ENCODE results near the gene DNAJB1. TPM values are rescaled to one million over a fixed set of nuclear protein-coding genes. Genes with fewer than 3 reads are reported as not detected.
"Not testable (repeated sequence)": the region's sequence is repeated elsewhere in the genome, so short reads cannot be mapped to it uniquely, and the experiment has no call there.

Gene DNAJB1
- 39.1 TPM for total RNA-seq

GRCh38 chr19:14517840-14518505 is at the start of gene DNAJB1:
Gene DNAJB1, minus strand, starts transcription at chr19:14518397. Its CDS starts 48 bp downstream, at chr19:14518349.
- Histone ChIP-seq H3K4me3 (ENCODE audit: low read length in 3 of 3) (peak within 1 kb of the TSS; percentile 89 to 96 (median 95)), H3K4me1 (ENCODE audit: control insufficient read depth in 3 of 3, insufficient read depth in 3 of 3, low read length in 3 of 3) (peaks cover 40 to 52% (median 47%) of the 10 kb centered on the region in 3 donors), H3K27me3 (ENCODE audit: control insufficient read depth in 3 of 3, insufficient read depth in 3 of 3, low read length in 3 of 3) (no peaks in the 10 kb centered on the region), H3K27ac (ENCODE audit: low read depth, low read length) (peak within 1 kb of the TSS; percentile 99), H3K9ac (ENCODE audit: low read depth in 1 of 3, low read length in 3 of 3) (peak within 1 kb of the TSS; percentile 97 to 100 (median 99)), H3K36me3 (ENCODE audit: control insufficient read depth in 3 of 3, insufficient read depth in 3 of 3, low read length in 3 of 3) (peaks cover 25 to 33% (median 31%) of the 10 kb centered on the region in 3 donors), H3K9me3 (ENCODE audit: control insufficient read depth in 3 of 3, low read length in 3 of 3) (no peaks in the 10 kb centered on the region)

- H3K36me3 ChIP-seq (ENCODE audit: control insufficient read depth in 3 of 3, insufficient read depth in 3 of 3, low read length in 3 of 3): peaks cover 21 to 27% (median 23%) of the 10 kb centered on the region in 3 donors
Observed at GRCh38 chr19:14567079-14567478, 48.9 kb upstream of the DNAJB1 start.

GRCh38 chr19:14566712-14567077 is 48.5 kb upstream of the DNAJB1 start:
- Histone ChIP-seq H3K36me3 (ENCODE audit: control insufficient read depth in 3 of 3, insufficient read depth in 3 of 3, low read length in 3 of 3) (peaks cover 21 to 27% (median 23%) of the 10 kb centered on the region in 3 donors), H3K27me3 (ENCODE audit: control insufficient read depth in 3 of 3, insufficient read depth in 3 of 3, low read length in 3 of 3) (no peaks in the 10 kb centered on the region), H3K4me1 (ENCODE audit: control insufficient read depth in 3 of 3, insufficient read depth in 3 of 3, low read length in 3 of 3) (peaks cover 31 to 48% (median 37%) of the 10 kb centered on the region in 3 donors), H3K4me3 (ENCODE audit: low read length in 3 of 3) (no peak overlapping the region), H3K9ac (ENCODE audit: low read depth in 1 of 3, low read length in 3 of 3) (peak overlapping the region in 1 of 3 donors; percentile 4), H3K9me3 (ENCODE audit: control insufficient read depth in 3 of 3, low read length in 3 of 3) (no peaks in the 10 kb centered on the region), H3K27ac (ENCODE audit: low read depth, low read length) (no peak overlapping the region)

More at GRCh38 chr19:14567079-14567478, 48.9 kb upstream of the DNAJB1 start:
- Histone ChIP-seq H3K27ac (ENCODE audit: low read depth, low read length) (no peak overlapping the region), H3K4me3 (ENCODE audit: low read length in 3 of 3) (no peak overlapping the region), H3K9me3 (ENCODE audit: control insufficient read depth in 3 of 3, low read length in 3 of 3) (no peaks in the 10 kb centered on the region), H3K4me1 (ENCODE audit: control insufficient read depth in 3 of 3, insufficient read depth in 3 of 3, low read length in 3 of 3) (peaks cover 27 to 44% (median 34%) of the 10 kb centered on the region in 3 donors), H3K27me3 (ENCODE audit: control insufficient read depth in 3 of 3, insufficient read depth in 3 of 3, low read length in 3 of 3) (no peaks in the 10 kb centered on the region), H3K9ac (ENCODE audit: low read depth in 1 of 3, low read length in 3 of 3) (peak overlapping the region in 1 of 3 donors; percentile 4)

- Histone ChIP-seq H3K27ac (ENCODE audit: low read depth, low read length) (no peak overlapping the region), H3K4me1 (ENCODE audit: control insufficient read depth in 3 of 3, insufficient read depth in 3 of 3, low read length in 3 of 3) (peaks cover 34 to 48% (median 41%) of the 10 kb centered on the region in 3 donors), H3K27me3 (ENCODE audit: control insufficient read depth in 3 of 3, insufficient read depth in 3 of 3, low read length in 3 of 3) (no peaks in the 10 kb centered on the region), H3K9me3 (ENCODE audit: control insufficient read depth in 3 of 3, low read length in 3 of 3) (no peaks in the 10 kb centered on the region), H3K36me3 (ENCODE audit: control insufficient read depth in 3 of 3, insufficient read depth in 3 of 3, low read length in 3 of 3) (peaks cover 21 to 27% (median 23%) of the 10 kb centered on the region in 3 donors), H3K4me3 (ENCODE audit: low read length in 3 of 3) (no peak overlapping the region), H3K9ac (ENCODE audit: low read depth in 1 of 3, low read length in 3 of 3) (no peak overlapping the region)
Observed at GRCh38 chr19:14565765-14566711, 47.8 kb upstream of the DNAJB1 start.

GRCh38 chr19:14565298-14565679 is 47.1 kb upstream of the DNAJB1 start:
- Histone ChIP-seq H3K9me3 (ENCODE audit: control insufficient read depth in 3 of 3, low read length in 3 of 3) (no peaks in the 10 kb centered on the region), H3K27me3 (ENCODE audit: control insufficient read depth in 3 of 3, insufficient read depth in 3 of 3, low read length in 3 of 3) (no peaks in the 10 kb centered on the region), H3K4me3 (ENCODE audit: low read length in 3 of 3) (no peak overlapping the region), H3K36me3 (ENCODE audit: control insufficient read depth in 3 of 3, insufficient read depth in 3 of 3, low read length in 3 of 3) (peaks cover 21 to 27% (median 23%) of the 10 kb centered on the region in 3 donors), H3K9ac (ENCODE audit: low read depth in 1 of 3, low read length in 3 of 3) (no peak overlapping the region), H3K4me1 (ENCODE audit: control insufficient read depth in 3 of 3, insufficient read depth in 3 of 3, low read length in 3 of 3) (peaks cover 35 to 48% (median 41%) of the 10 kb centered on the region in 3 donors), H3K27ac (ENCODE audit: low read depth, low read length) (no peak overlapping the region)

GRCh38 chr19:14564652-14565297 is 46.6 kb upstream of the DNAJB1 start:
- peaks cover 21 to 27% (median 23%) of the 10 kb centered on the region in 3 donors for H3K36me3 ChIP-seq (ENCODE audit: control insufficient read depth in 3 of 3, insufficient read depth in 3 of 3, low read length in 3 of 3)
- H3K4me1 ChIP-seq (ENCODE audit: control insufficient read depth in 3 of 3, insufficient read depth in 3 of 3, low read length in 3 of 3): peaks cover 40 to 52% (median 45%) of the 10 kb centered on the region in 3 donors
- not testable (repeated sequence) for H3K27me3 ChIP-seq (ENCODE audit: control insufficient read depth in 3 of 3, insufficient read depth in 3 of 3, low read length in 3 of 3); H3K4me3 ChIP-seq (ENCODE audit: low read length in 3 of 3); H3K9ac ChIP-seq (ENCODE audit: low read depth in 1 of 3, low read length in 3 of 3); H3K27ac ChIP-seq (ENCODE audit: low read depth, low read length); H3K9me3 ChIP-seq (ENCODE audit: control insufficient read depth in 3 of 3, low read length in 3 of 3)

GRCh38 chr19:14563989-14564651 is 45.9 kb upstream of the DNAJB1 start:
- peaks cover 39 to 45% (median 40%) of the 10 kb centered on the region in 3 donors for H3K4me1 ChIP-seq (ENCODE audit: control insufficient read depth in 3 of 3, insufficient read depth in 3 of 3, low read length in 3 of 3)
- peak overlapping the region; percentile 99 for H3K27ac ChIP-seq (ENCODE audit: low read depth, low read length)

GRCh38 chr19:14563590-14563926 is 45.4 kb upstream of the DNAJB1 start:
- H3K36me3 ChIP-seq (ENCODE audit: control insufficient read depth in 3 of 3, insufficient read depth in 3 of 3, low read length in 3 of 3): peaks cover 9 to 22% (median 22%) of the 10 kb centered on the region in 3 donors
- H3K27me3 ChIP-seq (ENCODE audit: control insufficient read depth in 3 of 3, insufficient read depth in 3 of 3, low read length in 3 of 3): no peaks in the 10 kb centered on the region
- no peaks in the 10 kb centered on the region for H3K9me3 ChIP-seq (ENCODE audit: control insufficient read depth in 3 of 3, low read length in 3 of 3)
- peak overlapping the region; percentile 68 to 82 (median 81) for H3K4me3 ChIP-seq (ENCODE audit: low read length in 3 of 3)
- peak overlapping the region; percentile 92 to 99 (median 92) for H3K9ac ChIP-seq (ENCODE audit: low read depth in 1 of 3, low read length in 3 of 3)
- peaks cover 38 to 51% (median 44%) of the 10 kb centered on the region in 3 donors for H3K4me1 ChIP-seq (ENCODE audit: control insufficient read depth in 3 of 3, insufficient read depth in 3 of 3, low read length in 3 of 3)
- H3K27ac ChIP-seq (ENCODE audit: low read depth, low read length): peak overlapping the region; percentile 99

More at GRCh38 chr19:14563989-14564651, 45.9 kb upstream of the DNAJB1 start:
- peaks cover 15 to 23% (median 22%) of the 10 kb centered on the region in 3 donors for H3K36me3 ChIP-seq (ENCODE audit: control insufficient read depth in 3 of 3, insufficient read depth in 3 of 3, low read length in 3 of 3)
- peak overlapping the region; percentile 10 to 99 (median 92) for H3K9ac ChIP-seq (ENCODE audit: low read depth in 1 of 3, low read length in 3 of 3)
- peak overlapping the region; percentile 68 to 82 (median 81) for H3K4me3 ChIP-seq (ENCODE audit: low read length in 3 of 3)
- H3K27me3 ChIP-seq (ENCODE audit: control insufficient read depth in 3 of 3, insufficient read depth in 3 of 3, low read length in 3 of 3): no peaks in the 10 kb centered on the region
- H3K9me3 ChIP-seq (ENCODE audit: control insufficient read depth in 3 of 3, low read length in 3 of 3): no peaks in the 10 kb centered on the region

Data from skeletal muscle tissue (tissue), 4 donors.